IMR-90 (cell line): ENCODE results near the gene PRSS56. TPM values are rescaled to one million over a fixed set of nuclear protein-coding genes. Genes with fewer than 3 reads are reported as not detected.

Source experiments
- ATAC-seq: fragments of 200-7000 bp; cut with Tn5 transposase; 2 replicates; pipeline ENCODE4 v1.9.1; 2020; ENCODE audit warnings: low read depth, mild to moderate bottlenecking, moderate library complexity
- BruUV-seq: library from RNA; stranded (reverse); fragments of 400-500 nt; replicated peaks from 2 replicates; lab custom pipeline; 2021; lab: Mats Ljungman, UMichigan
- CTCF ChIA-PET: fragments of 300-600 bp; formaldehyde crosslinking; extraction: SDS; loops from one replicate; lab custom pipeline; 2021; ENCODE audit warnings: antibody characterized with exemption; lab: Yijun Ruan, JAX
- POLR2A ChIA-PET: fragments of 300-600 bp; sonication (Branson Sonifier 250); formaldehyde crosslinking; loops from one replicate; lab custom pipeline; 2022; ENCODE audit warnings: antibody characterized with exemption; ENCODE audit not compliant: unreplicated experiment; lab: Charles Lee
- DNase-seq: peaks from one replicate; pipeline ENCODE4 v3.0.0; 2013
- H2AFZ ChIP-seq: replicated peaks from 2 replicates; pipeline ENCODE3; 2013; ENCODE audit warnings: low read length, mild to moderate bottlenecking; ENCODE audit not compliant: poor library complexity
- H2AK5ac ChIP-seq: 2 replicates; pipeline ENCODE4 v1.6.1; 2013; ENCODE audit warnings: low read depth, low read length, inconsistent platforms
- H2AK9ac ChIP-seq: replicated peaks from 2 replicates; pipeline ENCODE3; 2013; ENCODE audit warnings: mild to moderate bottlenecking, low read depth, low read length, moderate library complexity; ENCODE audit not compliant: poor library complexity
- H2BK120ac ChIP-seq: 2 replicates; pipeline ENCODE4 v1.6.1; 2013; ENCODE audit warnings: low read depth, low read length, inconsistent platforms
- H2BK15ac ChIP-seq: 3 replicates; pipeline ENCODE4 v1.6.1; 2013; ENCODE audit warnings: low read depth, low read length, inconsistent platforms
- H2BK20ac ChIP-seq: 2 replicates; pipeline ENCODE4 v1.6.1; 2013; ENCODE audit warnings: low read depth, mild to moderate bottlenecking, inconsistent platforms, low read length, moderate library complexity
- H2BK5ac ChIP-seq: 2 replicates; pipeline ENCODE4 v1.6.1; 2013; ENCODE audit warnings: mild to moderate bottlenecking, low read depth, low read length, inconsistent platforms; ENCODE audit not compliant: poor library complexity, severe bottlenecking
- H3K14ac ChIP-seq: replicated peaks from 2 replicates; pipeline ENCODE4 v1.6.1; 2013; ENCODE audit warnings: low read depth, low read length, inconsistent platforms
- H3K18ac ChIP-seq: 2 replicates; pipeline ENCODE4 v1.6.1; 2013; ENCODE audit warnings: low read depth, low read length, control low read depth
- H3K23ac ChIP-seq: 2 replicates; pipeline ENCODE4 v1.6.1; 2013; ENCODE audit warnings: low read depth, low read length, inconsistent platforms
- H3K27ac ChIP-seq: 2 replicates; pipeline ENCODE4 v1.5.1; 2013; ENCODE audit warnings: mild to moderate bottlenecking, control low read depth, low read length; ENCODE audit not compliant: insufficient read depth
- H3K27me3 ChIP-seq: 2 replicates; pipeline ENCODE4 v1.6.1; 2013; ENCODE audit warnings: low read length; ENCODE audit not compliant: control insufficient read depth, insufficient read depth
- H3K36me3 ChIP-seq: 2 replicates; pipeline ENCODE4 v1.6.1; 2013; ENCODE audit warnings: low read length, mixed read lengths; ENCODE audit not compliant: control insufficient read depth, insufficient read depth
- H3K4ac ChIP-seq: 2 replicates; pipeline ENCODE4 v1.6.1; 2013; ENCODE audit warnings: low read depth, low read length, inconsistent platforms
- H3K4me1 ChIP-seq: 2 replicates; pipeline ENCODE4 v1.6.1; 2013; ENCODE audit warnings: low read length, mixed read lengths; ENCODE audit not compliant: control insufficient read depth, insufficient read depth
- H3K4me2 ChIP-seq: 2 replicates; pipeline ENCODE4 v1.6.1; 2013; ENCODE audit warnings: low read depth, mild to moderate bottlenecking, control low read depth, low read length, moderate library complexity
- H3K4me3 ChIP-seq: 2 replicates; pipeline ENCODE4 v1.5.1; 2013; ENCODE audit warnings: low read depth, mild to moderate bottlenecking, control low read depth, low read length, moderate library complexity; ENCODE audit not compliant: insufficient read depth
- H3K56ac ChIP-seq: 2 replicates; pipeline ENCODE4 v1.6.1; 2013; ENCODE audit warnings: low read length, inconsistent platforms; ENCODE audit not compliant: insufficient read depth; ENCODE audit errors: extremely low read depth
- H3K79me1 ChIP-seq, 2 experiments: 2 replicates each; pipeline ENCODE4 v1.6.1; 2013; ENCODE audit warnings: low read length in 2 of 2, inconsistent platforms in 1 of 2, low read depth in 1 of 2
- H3K9ac ChIP-seq: 2 replicates; pipeline ENCODE4 v1.6.1; 2013; ENCODE audit warnings: low read depth, low read length, control low read depth
- H3K9me1 ChIP-seq: 2 replicates; pipeline ENCODE4 v1.6.1; 2013; ENCODE audit warnings: low read length, inconsistent platforms; ENCODE audit not compliant: insufficient read depth
- H3K9me3 ChIP-seq: 2 replicates; pipeline ENCODE4 v1.6.1; 2013; ENCODE audit warnings: low read length; ENCODE audit not compliant: control insufficient read depth, insufficient read depth
- H4K20me1 ChIP-seq: 2 replicates; pipeline ENCODE4 v1.6.1; 2013; ENCODE audit warnings: low read length, inconsistent platforms; ENCODE audit not compliant: insufficient read depth
- H4K5ac ChIP-seq: 2 replicates; pipeline ENCODE4 v1.6.1; 2013; ENCODE audit warnings: mild to moderate bottlenecking, low read depth, low read length, control low read depth
- H4K8ac ChIP-seq, 2 experiments: 2 replicates each; pipeline ENCODE4 v1.6.1; 2013; ENCODE audit warnings: low read depth in 2 of 2, low read length in 2 of 2, control low read depth in 1 of 2, inconsistent platforms in 1 of 2
- H4K91ac ChIP-seq: 2 replicates; pipeline ENCODE4 v1.6.1; 2013; ENCODE audit warnings: low read depth, low read length, inconsistent platforms; ENCODE audit not compliant: insufficient read depth
- BHLHE40 ChIP-seq: fragments of 150-350 bp; IDR thresholded peaks from 2 replicates; pipeline ENCODE4 v1.6.1; 2016; ENCODE audit warnings: mild to moderate bottlenecking, low read depth, low read length
- CEBPB ChIP-seq: IDR thresholded peaks from 2 replicates; pipeline ENCODE4 v1.6.1; 2012; ENCODE audit warnings: low read depth, low read length, improper control_type of control experiment
- CHD1 ChIP-seq: IDR thresholded peaks from 2 replicates; pipeline ENCODE4 v1.6.1; 2012; ENCODE audit warnings: low read depth, low read length, improper control_type of control experiment
- MAFK ChIP-seq: IDR thresholded peaks from 2 replicates; pipeline ENCODE4 v1.6.1; 2012; ENCODE audit warnings: low read depth, low read length, improper control_type of control experiment
- MAZ ChIP-seq: IDR thresholded peaks from 2 replicates; pipeline ENCODE4 v1.6.1; 2012; ENCODE audit warnings: low read depth, mild to moderate bottlenecking, low read length, improper control_type of control experiment, moderate library complexity, borderline replicate concordance
- MXI1 ChIP-seq: IDR thresholded peaks from 2 replicates; pipeline ENCODE4 v1.6.1; 2012; ENCODE audit warnings: low read depth, mild to moderate bottlenecking, low read length, moderate library complexity, borderline replicate concordance
- NFE2L2 ChIP-seq: fragments of 150-350 bp; IDR thresholded peaks from 2 replicates; pipeline ENCODE4 v1.6.1; 2016; ENCODE audit warnings: low read depth, mild to moderate bottlenecking, low read length
- POLR2A ChIP-seq: IDR thresholded peaks from 2 replicates; pipeline ENCODE4 v1.6.1; 2012; ENCODE audit warnings: mild to moderate bottlenecking, low read depth, low read length
- RAD21 ChIP-seq: IDR thresholded peaks from 2 replicates; pipeline ENCODE4 v1.6.1; 2012; ENCODE audit warnings: low read length, improper control_type of control experiment
- RCOR1 ChIP-seq: IDR thresholded peaks from 2 replicates; pipeline ENCODE4 v1.6.1; 2012; ENCODE audit warnings: mild to moderate bottlenecking, low read length, improper control_type of control experiment; ENCODE audit not compliant: insufficient replicate concordance
- WGBS, 2 experiments: methylation state at CpG; one replicate each; pipeline versions ENCODE4 v1.1.5 to v1.1.7; 2013; ENCODE audit warnings: missing lambda C conversion rate in 2 of 2; ENCODE audit not compliant: insufficient read length in 1 of 2; ENCODE audit errors: extremely low coverage in 2 of 2; 5-methylcytosine and 5-hydroxymethylcytosine counted together
- dilution Hi-C: fragments of 300-500 bp; cut with HindIII; formaldehyde crosslinking; loops from one replicate; pipeline ENCODE4 v1.14.3; 2018; ENCODE audit warnings: low sequenced_read_pairs; ENCODE audit not compliant: unreplicated experiment
- in situ Hi-C: fragments of 300-500 bp; cut with MboI; formaldehyde crosslinking; loops from 3 replicates; pipeline ENCODE4 v1.14.3; 2019; ENCODE audit warnings: low sequenced_read_pairs, inconsistent platforms, mixed read lengths
- intact Hi-C: fragments of 100-400 bp; cut with micrococcal nuclease; formaldehyde crosslinking; loops from 2 replicates; pipeline ENCODE4 v1.10.0; 2022
- polyA plus RNA-seq, 3 experiments: library from polyadenylated mRNA; depleted of rRNA; stranded (reverse); fragments of >200 nt; gene quantifications; 2 replicates each; pipeline ENCODE4 v1.2.3, GENCODE V29; 2012; ENCODE audit warnings: low replicate concordance in 1 of 3
- total RNA-seq: library from RNA; depleted of rRNA; stranded (reverse); fragments of >200 nt; gene quantifications from 2 replicates; pipeline ENCODE4 v1.2.3, GENCODE V29; 2012
- TF ChIP-seq, protein P1 (sequence below): fragments of 150-350 bp; IDR thresholded peaks from 2 replicates; pipeline ENCODE4 v1.6.1; 2017; ENCODE audit warnings: mild to moderate bottlenecking, antibody characterized with exemption, low read length, low read depth
- TF ChIP-seq, protein P2 (sequence below): conservative IDR thresholded peaks from 2 replicates; pipeline ENCODE4 v1.5.1; 2012; ENCODE audit warnings: mild to moderate bottlenecking, low read depth, low read length, improper control_type of control experiment
- TF ChIP-seq, protein P3 (sequence below): fragments of 150-350 bp; IDR thresholded peaks from 2 replicates; pipeline ENCODE4 v1.6.1; 2016; ENCODE audit warnings: low read depth, mild to moderate bottlenecking, low read length, moderate library complexity, borderline replicate concordance

The PRSS56 gene
- total and polyA plus RNA-seq, 2 of the 4 experiments (the other 2 are of a cell fraction): not detected

DNA sequence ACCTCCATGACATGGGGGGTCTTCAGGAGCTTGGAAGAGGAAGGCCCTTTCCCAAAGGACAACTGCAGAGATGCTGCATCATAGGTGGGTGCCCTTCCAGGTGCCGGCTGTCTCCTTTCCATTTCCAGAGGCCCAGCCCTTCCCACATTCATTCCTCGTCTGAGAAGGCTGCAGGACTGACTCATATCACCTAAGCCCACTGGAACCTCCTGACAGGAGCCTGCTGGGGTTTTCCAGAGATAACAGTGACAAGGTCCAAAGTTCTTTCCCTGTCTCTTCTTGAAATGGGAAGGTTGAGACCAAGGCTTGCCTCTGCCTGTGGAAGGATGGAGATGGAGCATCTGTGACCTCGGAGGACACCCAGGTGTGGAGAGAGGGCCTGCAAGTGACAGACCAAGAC lies 3.6 kb upstream of the PRSS56 start:
- Histone ChIP-seq H3K79me1 (no peaks in the 10 kb centered on the region), H2BK120ac (no peak overlapping the region), H2BK15ac (no peak overlapping the region), H2AK5ac (no peak overlapping the region), H2BK20ac (no peak overlapping the region), H3K4ac (no peak overlapping the region), H4K91ac (no peak overlapping the region), H4K20me1 (no peaks in the 10 kb centered on the region), H3K27ac (no peak overlapping the region), H3K9me3 (no peaks in the 10 kb centered on the region), H3K23ac (no peak overlapping the region), H2AK9ac (no peak overlapping the region), H3K56ac (no peak overlapping the region), H3K14ac (no peak overlapping the region), H2BK5ac (no peak overlapping the region), H3K27me3 (peaks cover 60% of the 10 kb centered on the region), H3K4me1 (no peaks in the 10 kb centered on the region), H4K8ac (no peak overlapping the region), H3K18ac (no peak overlapping the region), H2AFZ (no peak overlapping the region), H3K4me2 (no peak overlapping the region), H4K5ac (no peak overlapping the region), H3K36me3 (no peaks in the 10 kb centered on the region), H3K9ac (no peak overlapping the region), H3K9me1 (no peaks in the 10 kb centered on the region), H3K4me3 (no peak overlapping the region)
- no peak for ATAC-seq
- dilution Hi-C loops: no loop called here
- ChIA-PET CTCF (no interaction called here), POLR2A (no interaction called here)
- intact Hi-C loops: no loop called here
- in situ Hi-C loops: no loop called here
- WGBS, 2 experiments: no CpG with 5 or more reads among the region's 3 CpGs
- no peak for TF ChIP-seq BHLHE40
- TF ChIP-seq MAZ: no peak
- TF ChIP-seq, protein P1, sequence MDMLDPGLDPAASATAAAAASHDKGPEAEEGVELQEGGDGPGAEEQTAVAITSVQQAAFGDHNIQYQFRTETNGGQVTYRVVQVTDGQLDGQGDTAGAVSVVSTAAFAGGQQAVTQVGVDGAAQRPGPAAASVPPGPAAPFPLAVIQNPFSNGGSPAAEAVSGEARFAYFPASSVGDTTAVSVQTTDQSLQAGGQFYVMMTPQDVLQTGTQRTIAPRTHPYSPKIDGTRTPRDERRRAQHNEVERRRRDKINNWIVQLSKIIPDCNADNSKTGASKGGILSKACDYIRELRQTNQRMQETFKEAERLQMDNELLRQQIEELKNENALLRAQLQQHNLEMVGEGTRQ: no peak
- TF ChIP-seq NFE2L2: no peak
- TF ChIP-seq POLR2A: no peak
- TF ChIP-seq MXI1: no peak
- TF ChIP-seq, protein P2, sequence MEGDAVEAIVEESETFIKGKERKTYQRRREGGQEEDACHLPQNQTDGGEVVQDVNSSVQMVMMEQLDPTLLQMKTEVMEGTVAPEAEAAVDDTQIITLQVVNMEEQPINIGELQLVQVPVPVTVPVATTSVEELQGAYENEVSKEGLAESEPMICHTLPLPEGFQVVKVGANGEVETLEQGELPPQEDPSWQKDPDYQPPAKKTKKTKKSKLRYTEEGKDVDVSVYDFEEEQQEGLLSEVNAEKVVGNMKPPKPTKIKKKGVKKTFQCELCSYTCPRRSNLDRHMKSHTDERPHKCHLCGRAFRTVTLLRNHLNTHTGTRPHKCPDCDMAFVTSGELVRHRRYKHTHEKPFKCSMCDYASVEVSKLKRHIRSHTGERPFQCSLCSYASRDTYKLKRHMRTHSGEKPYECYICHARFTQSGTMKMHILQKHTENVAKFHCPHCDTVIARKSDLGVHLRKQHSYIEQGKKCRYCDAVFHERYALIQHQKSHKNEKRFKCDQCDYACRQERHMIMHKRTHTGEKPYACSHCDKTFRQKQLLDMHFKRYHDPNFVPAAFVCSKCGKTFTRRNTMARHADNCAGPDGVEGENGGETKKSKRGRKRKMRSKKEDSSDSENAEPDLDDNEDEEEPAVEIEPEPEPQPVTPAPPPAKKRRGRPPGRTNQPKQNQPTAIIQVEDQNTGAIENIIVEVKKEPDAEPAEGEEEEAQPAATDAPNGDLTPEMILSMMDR: no peak
- TF ChIP-seq RCOR1: no peak
- no peak for TF ChIP-seq MAFK
- TF ChIP-seq CHD1: no peak
- TF ChIP-seq, protein P3, sequence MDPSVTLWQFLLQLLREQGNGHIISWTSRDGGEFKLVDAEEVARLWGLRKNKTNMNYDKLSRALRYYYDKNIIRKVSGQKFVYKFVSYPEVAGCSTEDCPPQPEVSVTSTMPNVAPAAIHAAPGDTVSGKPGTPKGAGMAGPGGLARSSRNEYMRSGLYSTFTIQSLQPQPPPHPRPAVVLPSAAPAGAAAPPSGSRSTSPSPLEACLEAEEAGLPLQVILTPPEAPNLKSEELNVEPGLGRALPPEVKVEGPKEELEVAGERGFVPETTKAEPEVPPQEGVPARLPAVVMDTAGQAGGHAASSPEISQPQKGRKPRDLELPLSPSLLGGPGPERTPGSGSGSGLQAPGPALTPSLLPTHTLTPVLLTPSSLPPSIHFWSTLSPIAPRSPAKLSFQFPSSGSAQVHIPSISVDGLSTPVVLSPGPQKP: no peak
- no peak for TF ChIP-seq CEBPB
- TF ChIP-seq RAD21: no peak
- BruUV-seq: no TSS peak
- DNase-seq: no peak
